Mesenchymal stem cell (in vitro differentiated cells and primary cell): ENCODE results near the gene PRKAA1.
A peak's percentile ranks its signal among the peaks of the same experiment; 100 is the strongest.

Experiments
- DNase-seq: peaks from one replicate; pipeline ENCODE4 v3.0.0-alpha.2; 2013
- H2AFZ ChIP-seq: one replicate; pipeline ENCODE4 v1.6.1; 2013; ENCODE audit warnings: low read depth, mild to moderate bottlenecking, control low read depth, inconsistent platforms, low read length, moderate library complexity
- H2AK5ac ChIP-seq: 2 replicates; pipeline ENCODE4 v1.6.1; 2013; ENCODE audit warnings: low read length, moderate library complexity, mild to moderate bottlenecking, inconsistent platforms; ENCODE audit not compliant: severe bottlenecking
- H2BK120ac ChIP-seq: one replicate; pipeline ENCODE4 v1.6.1; 2013; ENCODE audit warnings: low read depth, mild to moderate bottlenecking, inconsistent platforms, low read length, moderate library complexity
- H2BK12ac ChIP-seq, 2 experiments: one replicate each; pipeline ENCODE4 v1.6.1; 2013; ENCODE audit warnings: inconsistent platforms in 2 of 2, low read length in 2 of 2, mild to moderate bottlenecking in 2 of 2, moderate library complexity in 2 of 2, control low read depth in 1 of 2
- H2BK15ac ChIP-seq: one replicate; pipeline ENCODE4 v1.6.1; 2013; ENCODE audit warnings: mild to moderate bottlenecking, low read depth, inconsistent platforms; ENCODE audit not compliant: poor library complexity, severe bottlenecking
- H2BK5ac ChIP-seq: 2 replicates; pipeline ENCODE4 v1.6.1; 2013; ENCODE audit warnings: low read depth, mild to moderate bottlenecking, low read length, control low read depth, inconsistent platforms; ENCODE audit not compliant: poor library complexity, severe bottlenecking
- H3K14ac ChIP-seq, 2 experiments: one replicate each; pipeline ENCODE4 v1.6.1; 2013; ENCODE audit warnings: inconsistent platforms in 2 of 2, low read length in 2 of 2, control low read depth in 1 of 2, mild to moderate bottlenecking in 1 of 2, moderate library complexity in 1 of 2
- H3K18ac ChIP-seq, 2 experiments: one replicate each; pipeline ENCODE4 v1.6.1; 2013; ENCODE audit warnings: inconsistent platforms in 2 of 2, low read length in 2 of 2, control low read depth in 1 of 2, low read depth in 1 of 2, mild to moderate bottlenecking in 1 of 2
- H3K23ac ChIP-seq, 2 experiments: one replicate each; pipeline ENCODE4 v1.6.1; 2013; ENCODE audit warnings: inconsistent platforms in 2 of 2, low read length in 2 of 2, mild to moderate bottlenecking in 2 of 2, moderate library complexity in 2 of 2, control low read depth in 1 of 2
- H3K27ac ChIP-seq: 2 replicates; pipeline ENCODE4 v1.5.1; 2013; ENCODE audit warnings: mild to moderate bottlenecking, moderate library complexity, low read length, control low read depth, inconsistent platforms; ENCODE audit not compliant: poor library complexity, severe bottlenecking
- H3K27me3 ChIP-seq, 2 experiments: 2 replicates each; pipeline versions ENCODE4 v1.6.1 to v1.7.0; 2013; ENCODE audit warnings: low read length in 2 of 2, mild to moderate bottlenecking in 2 of 2, moderate library complexity in 2 of 2, control low read depth in 1 of 2, inconsistent platforms in 1 of 2; ENCODE audit not compliant: control insufficient read depth in 1 of 2, insufficient read depth in 1 of 2
- H3K36me3 ChIP-seq, 2 experiments: 2 replicates each; pipeline versions ENCODE4 v1.6.1 to v1.7.0; 2013; ENCODE audit warnings: low read length in 2 of 2, control low read depth in 1 of 2, inconsistent platforms in 1 of 2, low read depth in 1 of 2, mild to moderate bottlenecking in 1 of 2; ENCODE audit not compliant: insufficient read depth in 2 of 2, control insufficient read depth in 1 of 2
- H3K4ac ChIP-seq, 2 experiments: one replicate each; pipeline ENCODE4 v1.6.1; 2013; ENCODE audit warnings: inconsistent platforms in 2 of 2, low read length in 2 of 2, mild to moderate bottlenecking in 2 of 2, moderate library complexity in 2 of 2, control low read depth in 1 of 2, low read depth in 1 of 2
- H3K4me1 ChIP-seq: 2 replicates; pipeline ENCODE4 v1.6.1; 2013; ENCODE audit warnings: low read depth, low read length, control low read depth; ENCODE audit not compliant: control insufficient read depth, insufficient read depth
- H3K4me2 ChIP-seq: 2 replicates; pipeline ENCODE4 v1.6.1; 2013; ENCODE audit warnings: low read length, mild to moderate bottlenecking, inconsistent platforms; ENCODE audit not compliant: poor library complexity, severe bottlenecking
- H3K4me3 ChIP-seq, 2 experiments: 2 replicates each; pipeline versions ENCODE4 v1.5.1 to v1.7.0; 2013; ENCODE audit warnings: low read length in 2 of 2, mild to moderate bottlenecking in 2 of 2, control low read depth in 1 of 2, low read depth in 1 of 2; ENCODE audit not compliant: insufficient read depth in 1 of 2
- H3K79me1 ChIP-seq: replicated peaks from 2 replicates; pipeline ENCODE4 v1.6.1; 2013; ENCODE audit warnings: mild to moderate bottlenecking, control low read depth, low read length, inconsistent platforms; ENCODE audit not compliant: poor library complexity, severe bottlenecking
- H3K9ac ChIP-seq: 2 replicates; pipeline ENCODE4 v1.7.0; 2013; ENCODE audit warnings: mild to moderate bottlenecking, low read length, moderate library complexity
- H3K9me3 ChIP-seq: 2 replicates; pipeline ENCODE4 v1.7.0; 2013; ENCODE audit warnings: mild to moderate bottlenecking, low read length; ENCODE audit not compliant: control insufficient read depth
- H4K8ac ChIP-seq: one replicate; pipeline ENCODE4 v1.6.1; 2013; ENCODE audit warnings: inconsistent platforms, mild to moderate bottlenecking, low read length, moderate library complexity
- H4K91ac ChIP-seq: one replicate; pipeline ENCODE4 v1.6.1; 2013; ENCODE audit warnings: mild to moderate bottlenecking, low read length, inconsistent platforms
- WGBS: methylation state at CpG from one replicate; pipeline ENCODE4 v1.1.7; 2013; ENCODE audit warnings: mixed read lengths; 5-methylcytosine and 5-hydroxymethylcytosine counted together

Gene PRKAA1

DNA sequence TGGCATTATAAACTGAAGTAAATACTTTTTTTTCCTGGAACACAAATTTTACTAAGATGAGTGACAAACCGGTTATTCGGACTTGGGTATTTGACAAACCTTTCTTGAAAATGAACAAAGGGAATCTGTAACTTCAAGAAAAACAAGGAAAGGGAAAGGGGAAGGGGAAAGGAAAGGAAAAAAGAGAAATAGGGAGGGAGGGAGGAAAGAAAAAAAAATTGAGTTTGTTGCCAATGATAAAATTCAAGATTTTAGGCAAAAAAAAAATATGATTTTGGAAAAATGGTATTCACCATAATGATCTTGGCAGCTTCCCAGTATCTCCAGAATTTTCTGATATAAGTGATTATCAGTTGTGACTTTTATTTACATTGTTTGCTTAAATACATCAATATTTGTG is 40.8 kb downstream of the PRKAA1 start:
- no peaks in the 10 kb centered on the region for H3K4me1 ChIP-seq
- no peak overlapping the region for H2AK5ac ChIP-seq
- H4K8ac ChIP-seq = no peak overlapping the region
- H3K4ac ChIP-seq = no peak overlapping the region
- DNase-seq = no peak
- H3K9me3 ChIP-seq = no peaks in the 10 kb centered on the region
- peaks cover 3% of the 10 kb centered on the region for H3K79me1 ChIP-seq
- no peak overlapping the region for H3K23ac ChIP-seq
- no peak overlapping the region for H4K91ac ChIP-seq
- H2BK12ac ChIP-seq = no peak overlapping the region
- H2BK15ac ChIP-seq = no peak overlapping the region
- no peaks in the 10 kb centered on the region for H3K27me3 ChIP-seq
- 97% methylated on average over 2 of the region's 2 CpGs for WGBS
- H3K4me2 ChIP-seq = no peak overlapping the region
- H2BK5ac ChIP-seq = no peak overlapping the region
- H2AFZ ChIP-seq = no peak overlapping the region
- H3K9ac ChIP-seq = no peak overlapping the region
- no peak overlapping the region for H3K18ac ChIP-seq
- H3K36me3 ChIP-seq = peaks cover 11 to 48% of the 10 kb centered on the region in 2 experiments
- no peak overlapping the region for H2BK120ac ChIP-seq
- no peak overlapping the region for H3K4me3 ChIP-seq
- no peak overlapping the region for H3K14ac ChIP-seq
- H3K27ac ChIP-seq = no peak overlapping the region

GRCh38 chr5:40755407-40756365 is 42.5 kb downstream of the PRKAA1 start, which contains the start of gene TTC33:
TTC33 (minus strand) TSS chr5:40755961; CDS start chr5:40747018, 8,943 bp downstream.
- Histone ChIP-seq H2BK120ac (peak within 1 kb of the TSS; percentile 68), H3K9ac (peak within 1 kb of the TSS; percentile 99), H3K18ac (peak within 1 kb of the TSS; percentile 71 to 89), H3K4me2 (peak within 1 kb of the TSS; percentile 86), H3K9me3 (no peaks in the 10 kb centered on the region), H3K4me3 (peak within 1 kb of the TSS; percentile 92 to 97), H2AFZ (peak within 1 kb of the TSS; percentile 66), H2AK5ac (no peak within 1 kb of the TSS), H3K27me3 (no peaks in the 10 kb centered on the region), H2BK15ac (no peak within 1 kb of the TSS), H3K23ac (no peak within 1 kb of the TSS), H3K79me1 (peaks cover 4% of the 10 kb centered on the region), H3K27ac (peak within 1 kb of the TSS; percentile 81), H3K36me3 (peaks cover 7 to 31% of the 10 kb centered on the region in 2 experiments), H2BK5ac (peak within 1 kb of the TSS; percentile 35), H3K4me1 (no peaks in the 10 kb centered on the region), H2BK12ac (peak within 1 kb of the TSS; percentile 37 to 84), H4K91ac (no peak within 1 kb of the TSS), H4K8ac (peak within 1 kb of the TSS; percentile 93), H3K4ac (peak within 1 kb of the TSS; percentile 65 to 71), H3K14ac (peak within 1 kb of the TSS in 1 of 2 experiments; percentile 26)
- WGBS = 10% methylated on average over 79 of the region's 80 CpGs
- DNase-seq = peak; percentile 96

- DNase-seq = peak; percentile 88
- Histone ChIP-seq H4K8ac (no peak overlapping the region), H2BK15ac (no peak overlapping the region), H3K4ac (peak overlapping the region in 1 of 2 experiments; percentile 65), H3K36me3 (peaks cover 7 to 25% of the 10 kb centered on the region in 2 experiments), H2AFZ (peak overlapping the region; percentile 66), H2BK12ac (no peak overlapping the region), H2BK120ac (peak overlapping the region; percentile 68), H3K27me3 (no peaks in the 10 kb centered on the region), H3K4me2 (peak overlapping the region; percentile 86), H3K9ac (peak overlapping the region; percentile 99), H3K27ac (peak overlapping the region; percentile 78), H4K91ac (no peak overlapping the region), H3K14ac (no peak overlapping the region), H3K79me1 (peaks cover 8% of the 10 kb centered on the region), H3K4me1 (no peaks in the 10 kb centered on the region), H3K23ac (no peak overlapping the region), H2BK5ac (peak overlapping the region; percentile 35), H3K18ac (peak overlapping the region; percentile 71 to 89), H2AK5ac (no peak overlapping the region), H3K9me3 (no peaks in the 10 kb centered on the region), H3K4me3 (peak overlapping the region; percentile 92 to 97)
- WGBS = 0% methylated on average over 4 of the region's 11 CpGs
Observed at GRCh38 chr5:40755093-40755406, 43.1 kb downstream of the PRKAA1 start.

DNA sequence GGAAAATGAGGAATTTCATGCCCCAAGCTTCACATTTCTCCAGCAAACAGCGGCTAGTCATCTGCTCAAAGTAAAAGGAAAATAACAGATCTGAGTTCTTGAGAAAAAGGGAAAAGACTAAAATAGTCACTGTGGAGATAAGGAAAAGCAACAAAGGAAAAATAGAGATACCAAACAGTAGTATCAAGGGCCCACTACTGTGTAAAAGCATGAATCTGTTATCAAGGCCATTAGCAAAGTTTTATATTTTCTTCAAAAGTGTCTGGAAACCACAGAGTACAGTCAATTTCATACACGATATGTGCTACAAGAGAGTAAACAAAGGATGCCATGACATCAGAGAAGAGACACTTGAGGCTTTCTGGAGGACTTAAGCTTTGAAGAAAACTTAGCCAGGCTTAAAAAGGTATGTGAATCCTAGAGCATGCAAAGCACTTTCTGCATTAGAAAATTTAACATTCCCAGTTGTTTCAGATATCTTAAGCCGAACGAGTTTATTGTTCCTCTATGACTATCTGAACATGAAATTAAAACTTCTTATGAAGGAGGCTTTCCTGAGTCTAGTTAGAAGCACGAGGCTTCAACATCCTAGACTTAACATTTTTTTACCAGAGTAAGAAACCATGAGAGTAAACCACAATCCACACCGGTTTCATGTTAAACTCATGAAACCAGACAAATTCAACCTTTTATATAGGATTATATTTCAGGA is 43.6 kb downstream of the PRKAA1 start:
- H4K91ac ChIP-seq = no peak overlapping the region
- H2BK12ac ChIP-seq = no peak overlapping the region
- H2BK120ac ChIP-seq = no peak overlapping the region
- DNase-seq = peak; percentile 82
- H3K4ac ChIP-seq = no peak overlapping the region
- H3K4me2 ChIP-seq = peak overlapping the region; percentile 47
- H3K27me3 ChIP-seq = no peaks in the 10 kb centered on the region
- H2BK15ac ChIP-seq = no peak overlapping the region
- H3K27ac ChIP-seq = no peak overlapping the region
- H3K18ac ChIP-seq = no peak overlapping the region
- H3K23ac ChIP-seq = no peak overlapping the region
- H2AK5ac ChIP-seq = no peak overlapping the region
- H3K14ac ChIP-seq = no peak overlapping the region
- WGBS = 20% methylated on average over 2 of the region's 6 CpGs
- no peak overlapping the region for H4K8ac ChIP-seq
- H3K36me3 ChIP-seq = peaks cover 7 to 20% of the 10 kb centered on the region in 2 experiments
- H3K79me1 ChIP-seq = peaks cover 9% of the 10 kb centered on the region
- no peaks in the 10 kb centered on the region for H3K4me1 ChIP-seq
- H3K9me3 ChIP-seq = no peaks in the 10 kb centered on the region
- H2BK5ac ChIP-seq = no peak overlapping the region
- H3K9ac ChIP-seq = peak overlapping the region; percentile 99
- H2AFZ ChIP-seq = no peak overlapping the region
- peak overlapping the region in 1 of 2 experiments; percentile 97 for H3K4me3 ChIP-seq
